IMR-90 (cell line): ENCODE results near the gene PPY. TPM values are rescaled to one million over a fixed set of nuclear protein-coding genes. Genes with fewer than 3 reads are reported as not detected.
"Not testable (repeated sequence)": the region's sequence is repeated elsewhere in the genome, so short reads cannot be mapped to it uniquely, and the experiment has no call there.

Experiments
- ATAC-seq: fragments of 200-7000 bp; cut with Tn5 transposase; 2 replicates; pipeline ENCODE4 v1.9.1; 2020; ENCODE audit warnings: low read depth, mild to moderate bottlenecking, moderate library complexity
- BruUV-seq: library from RNA; stranded (reverse); fragments of 400-500 nt; replicated peaks from 2 replicates; lab custom pipeline; 2021; lab: Mats Ljungman, UMichigan
- CTCF ChIA-PET: fragments of 300-600 bp; formaldehyde crosslinking; extraction: SDS; loops from one replicate; lab custom pipeline; 2021; ENCODE audit warnings: antibody characterized with exemption; lab: Yijun Ruan, JAX
- POLR2A ChIA-PET: fragments of 300-600 bp; sonication (Branson Sonifier 250); formaldehyde crosslinking; loops from one replicate; lab custom pipeline; 2022; ENCODE audit warnings: antibody characterized with exemption; ENCODE audit not compliant: unreplicated experiment; lab: Charles Lee
- DNase-seq: peaks from one replicate; pipeline ENCODE4 v3.0.0; 2013
- H2AFZ ChIP-seq: replicated peaks from 2 replicates; pipeline ENCODE3; 2013; ENCODE audit warnings: low read length, mild to moderate bottlenecking; ENCODE audit not compliant: poor library complexity
- H2AK5ac ChIP-seq: 2 replicates; pipeline ENCODE4 v1.6.1; 2013; ENCODE audit warnings: low read depth, low read length, inconsistent platforms
- H2AK9ac ChIP-seq: replicated peaks from 2 replicates; pipeline ENCODE3; 2013; ENCODE audit warnings: mild to moderate bottlenecking, low read depth, low read length, moderate library complexity; ENCODE audit not compliant: poor library complexity
- H2BK120ac ChIP-seq: 2 replicates; pipeline ENCODE4 v1.6.1; 2013; ENCODE audit warnings: low read depth, low read length, inconsistent platforms
- H2BK15ac ChIP-seq: 3 replicates; pipeline ENCODE4 v1.6.1; 2013; ENCODE audit warnings: low read depth, low read length, inconsistent platforms
- H2BK20ac ChIP-seq: 2 replicates; pipeline ENCODE4 v1.6.1; 2013; ENCODE audit warnings: low read depth, mild to moderate bottlenecking, inconsistent platforms, low read length, moderate library complexity
- H2BK5ac ChIP-seq: 2 replicates; pipeline ENCODE4 v1.6.1; 2013; ENCODE audit warnings: mild to moderate bottlenecking, low read depth, low read length, inconsistent platforms; ENCODE audit not compliant: poor library complexity, severe bottlenecking
- H3K14ac ChIP-seq: replicated peaks from 2 replicates; pipeline ENCODE4 v1.6.1; 2013; ENCODE audit warnings: low read depth, low read length, inconsistent platforms
- H3K18ac ChIP-seq: 2 replicates; pipeline ENCODE4 v1.6.1; 2013; ENCODE audit warnings: low read depth, low read length, control low read depth
- H3K23ac ChIP-seq: 2 replicates; pipeline ENCODE4 v1.6.1; 2013; ENCODE audit warnings: low read depth, low read length, inconsistent platforms
- H3K27ac ChIP-seq: 2 replicates; pipeline ENCODE4 v1.5.1; 2013; ENCODE audit warnings: mild to moderate bottlenecking, control low read depth, low read length; ENCODE audit not compliant: insufficient read depth
- H3K27me3 ChIP-seq: 2 replicates; pipeline ENCODE4 v1.6.1; 2013; ENCODE audit warnings: low read length; ENCODE audit not compliant: control insufficient read depth, insufficient read depth
- H3K36me3 ChIP-seq: 2 replicates; pipeline ENCODE4 v1.6.1; 2013; ENCODE audit warnings: low read length, mixed read lengths; ENCODE audit not compliant: control insufficient read depth, insufficient read depth
- H3K4ac ChIP-seq: 2 replicates; pipeline ENCODE4 v1.6.1; 2013; ENCODE audit warnings: low read depth, low read length, inconsistent platforms
- H3K4me1 ChIP-seq: 2 replicates; pipeline ENCODE4 v1.6.1; 2013; ENCODE audit warnings: low read length, mixed read lengths; ENCODE audit not compliant: control insufficient read depth, insufficient read depth
- H3K4me2 ChIP-seq: 2 replicates; pipeline ENCODE4 v1.6.1; 2013; ENCODE audit warnings: low read depth, mild to moderate bottlenecking, control low read depth, low read length, moderate library complexity
- H3K4me3 ChIP-seq: 2 replicates; pipeline ENCODE4 v1.5.1; 2013; ENCODE audit warnings: low read depth, mild to moderate bottlenecking, control low read depth, low read length, moderate library complexity; ENCODE audit not compliant: insufficient read depth
- H3K56ac ChIP-seq: 2 replicates; pipeline ENCODE4 v1.6.1; 2013; ENCODE audit warnings: low read length, inconsistent platforms; ENCODE audit not compliant: insufficient read depth; ENCODE audit errors: extremely low read depth
- H3K79me1 ChIP-seq, 2 experiments: 2 replicates each; pipeline ENCODE4 v1.6.1; 2013; ENCODE audit warnings: low read length in 2 of 2, inconsistent platforms in 1 of 2, low read depth in 1 of 2
- H3K9ac ChIP-seq: 2 replicates; pipeline ENCODE4 v1.6.1; 2013; ENCODE audit warnings: low read depth, low read length, control low read depth
- H3K9me1 ChIP-seq: 2 replicates; pipeline ENCODE4 v1.6.1; 2013; ENCODE audit warnings: low read length, inconsistent platforms; ENCODE audit not compliant: insufficient read depth
- H3K9me3 ChIP-seq: 2 replicates; pipeline ENCODE4 v1.6.1; 2013; ENCODE audit warnings: low read length; ENCODE audit not compliant: control insufficient read depth, insufficient read depth
- H4K20me1 ChIP-seq: 2 replicates; pipeline ENCODE4 v1.6.1; 2013; ENCODE audit warnings: low read length, inconsistent platforms; ENCODE audit not compliant: insufficient read depth
- H4K5ac ChIP-seq: 2 replicates; pipeline ENCODE4 v1.6.1; 2013; ENCODE audit warnings: mild to moderate bottlenecking, low read depth, low read length, control low read depth
- H4K8ac ChIP-seq, 2 experiments: 2 replicates each; pipeline ENCODE4 v1.6.1; 2013; ENCODE audit warnings: low read depth in 2 of 2, low read length in 2 of 2, control low read depth in 1 of 2, inconsistent platforms in 1 of 2
- H4K91ac ChIP-seq: 2 replicates; pipeline ENCODE4 v1.6.1; 2013; ENCODE audit warnings: low read depth, low read length, inconsistent platforms; ENCODE audit not compliant: insufficient read depth
- WGBS, 2 experiments: methylation state at CpG; one replicate each; pipeline versions ENCODE4 v1.1.5 to v1.1.7; 2013; ENCODE audit warnings: missing lambda C conversion rate in 2 of 2; ENCODE audit not compliant: insufficient read length in 1 of 2; ENCODE audit errors: extremely low coverage in 2 of 2; 5-methylcytosine and 5-hydroxymethylcytosine counted together
- dilution Hi-C: fragments of 300-500 bp; cut with HindIII; formaldehyde crosslinking; loops from one replicate; pipeline ENCODE4 v1.14.3; 2018; ENCODE audit warnings: low sequenced_read_pairs; ENCODE audit not compliant: unreplicated experiment
- in situ Hi-C: fragments of 300-500 bp; cut with MboI; formaldehyde crosslinking; loops from 3 replicates; pipeline ENCODE4 v1.14.3; 2019; ENCODE audit warnings: low sequenced_read_pairs, inconsistent platforms, mixed read lengths
- intact Hi-C: fragments of 100-400 bp; cut with micrococcal nuclease; formaldehyde crosslinking; loops from 2 replicates; pipeline ENCODE4 v1.10.0; 2022
- polyA plus RNA-seq, 3 experiments: library from polyadenylated mRNA; depleted of rRNA; stranded (reverse); fragments of >200 nt; gene quantifications; 2 replicates each; pipeline ENCODE4 v1.2.3, GENCODE V29; 2012; ENCODE audit warnings: low replicate concordance in 1 of 3
- total RNA-seq: library from RNA; depleted of rRNA; stranded (reverse); fragments of >200 nt; gene quantifications from 2 replicates; pipeline ENCODE4 v1.2.3, GENCODE V29; 2012

PPY gene
- total and polyA plus RNA-seq, 2 of the 4 experiments (the other 2 are of a cell fraction): not detected

GRCh38 chr17:43972444-43973212 is 30.4 kb upstream of the PPY start:
- peaks cover 32% of the 10 kb centered on the region for H3K27me3 ChIP-seq
- 93% methylated on average over 6 of the region's 22 CpGs; no CpG with 5 or more reads in 1 of the 2 experiments for WGBS, 2 experiments
- H3K36me3 ChIP-seq, H2AK5ac ChIP-seq, POLR2A ChIA-PET, H2AK9ac ChIP-seq, H3K79me1 ChIP-seq, H3K4me3 ChIP-seq, H3K18ac ChIP-seq, H3K4me2 ChIP-seq, H3K56ac ChIP-seq, ATAC-seq, H2BK15ac ChIP-seq, H4K20me1 ChIP-seq, H2BK5ac ChIP-seq, H2AFZ ChIP-seq, H3K9me3 ChIP-seq, H2BK120ac ChIP-seq, H3K23ac ChIP-seq, DNase-seq, H4K91ac ChIP-seq, H4K8ac ChIP-seq, H3K27ac ChIP-seq, intact Hi-C loops, in situ Hi-C loops, dilution Hi-C loops, H4K5ac ChIP-seq, H3K4ac ChIP-seq, H3K4me1 ChIP-seq, H3K9me1 ChIP-seq, H2BK20ac ChIP-seq, H3K14ac ChIP-seq, BruUV-seq, H3K9ac ChIP-seq: not testable (repeated sequence)
- CTCF ChIA-PET: interaction anchor here (1.1 kb wide), 1 partner anchor 9 kb away, joined by 3 read pairs; no protein-coding TSS in a partner anchor

- DNase-seq, in situ Hi-C loops, ATAC-seq, H3K4me3 ChIP-seq, H3K36me3 ChIP-seq, dilution Hi-C loops, H3K23ac ChIP-seq, H4K5ac ChIP-seq, POLR2A ChIA-PET, H2BK15ac ChIP-seq, H2AFZ ChIP-seq, H3K9me3 ChIP-seq, BruUV-seq, H3K9ac ChIP-seq, intact Hi-C loops, H2AK5ac ChIP-seq, H2BK120ac ChIP-seq, H3K79me1 ChIP-seq, H3K27ac ChIP-seq, H3K4me2 ChIP-seq, H3K9me1 ChIP-seq, H2BK5ac ChIP-seq, H4K8ac ChIP-seq, H3K18ac ChIP-seq, H2BK20ac ChIP-seq, H3K56ac ChIP-seq, H4K20me1 ChIP-seq, H2AK9ac ChIP-seq, H3K14ac ChIP-seq, H4K91ac ChIP-seq, H3K4me1 ChIP-seq, H3K4ac ChIP-seq: not testable (repeated sequence)
- CTCF ChIA-PET: interaction anchor here (0.8 kb wide), 1 partner anchor 8 kb away, joined by 3 read pairs; no protein-coding TSS in a partner anchor
- peaks cover 33% of the 10 kb centered on the region for H3K27me3 ChIP-seq
- WGBS, 2 experiments: no CpG with 5 or more reads among the region's 2 CpGs
Observed at GRCh38 chr17:43971436-43971835, 29.2 kb upstream of the PPY start.
